ENCODE results near the gene ITPR1. TPM values are rescaled to one million over a fixed set of nuclear protein-coding genes. Genes with fewer than 3 reads are reported as not detected.

ITPR1 gene
- total and polyA plus RNA-seq, 10 of the 15 experiments (the other 5 are each of a cell fraction or from before 2014, with no cell fraction given) = 12.2 to 239 (median 28.4) TPM

GRCh38 chr3:4850928-4851265 lies 357.7 kb downstream of the ITPR1 start (continued):
- no peak for TF ChIP-seq SPI1 (IDR thresholded peaks at IDR 0.05; ENCODE audit: borderline replicate concordance, insufficient read depth, low read depth, low read length)
- TF ChIP-seq MTA2 (IDR thresholded peaks at IDR 0.05; ENCODE audit: low read depth) = 0 out of 2 replicates have a peak, but pooled peaks have one; percentile 59
- 0 out of 2 replicates have a peak, but pooled peaks have one; percentile 37 for TF ChIP-seq GABPA (IDR thresholded peaks at IDR 0.05; ENCODE audit: low read depth)
- peak; percentile 28; the same call in 1 of the 2 replicates for TF ChIP-seq SREBF1 (IDR thresholded peaks at IDR 0.05; ENCODE audit: low read length)
- peak; percentile 10; the same call in 1 of the 2 replicates for TF ChIP-seq SREBF2 (IDR thresholded peaks at IDR 0.05; ENCODE audit: low read length)
- TF ChIP-seq STAT3 (IDR thresholded peaks at IDR 0.05; ENCODE audit: low read depth, low read length) = 0 out of 2 replicates have a peak, but pooled peaks have one; percentile 48
- TF ChIP-seq ZNF217 (IDR thresholded peaks at IDR 0.05) = no peak
- no peak for TF ChIP-seq ELK1 (IDR thresholded peaks at IDR 0.05; ENCODE audit: low read depth, low read length)
- TF ChIP-seq CREB1 (IDR thresholded peaks at IDR 0.05; ENCODE audit: low read depth) = peak; percentile 83
- peak; percentile 77 for TF ChIP-seq BCL3 (IDR thresholded peaks at IDR 0.05; ENCODE audit: borderline replicate concordance, insufficient read depth, low read depth, low read length, poor library complexity, severe bottlenecking)
- peak; percentile 7; the same call in 1 of the 2 replicates for TF ChIP-seq BMI1 (IDR thresholded peaks at IDR 0.05; ENCODE audit: borderline replicate concordance)
- 0 out of 2 replicates have a peak, but pooled peaks have one; percentile 29 for TF ChIP-seq GATAD2B (conservative IDR thresholded peaks at IDR 0.05; ENCODE audit: low read depth)
- peak; percentile 81; the same call in 1 of the 2 replicates for TF ChIP-seq EED (IDR thresholded peaks at IDR 0.05; ENCODE audit: low read depth)
- no peak for TF ChIP-seq ZBTB11 (CRISPR knock-in tag; IDR thresholded peaks at IDR 0.05)
- TF ChIP-seq PML (IDR thresholded peaks at IDR 0.05; ENCODE audit: low read length) = no peak
- peak; percentile 81 for TF ChIP-seq NBN (IDR thresholded peaks at IDR 0.05)
- no peak for TF ChIP-seq SIX5 (IDR thresholded peaks at IDR 0.05; ENCODE audit: low read depth, low read length, severe bottlenecking)
- no peak for TF ChIP-seq FOS (IDR thresholded peaks at IDR 0.05; ENCODE audit: borderline replicate concordance, extremely low read depth, insufficient read length)
- no peak for TF ChIP-seq KAT2A (conservative IDR thresholded peaks at IDR 0.05; ENCODE audit: control insufficient read depth, low read depth, low read length)
- TF ChIP-seq ZNF384 (IDR thresholded peaks at IDR 0.05; ENCODE audit: borderline replicate concordance, low read depth, low read length) = peak; percentile 83; the same call in 1 of the 2 replicates
- TF ChIP-seq POU2F2 (IDR thresholded peaks at IDR 0.05; ENCODE audit: borderline replicate concordance, low read depth, low read length) = peak; percentile 71; the same call in 2 of the 3 replicates
- no peak for TF ChIP-seq ATF3 (IDR thresholded peaks at IDR 0.05; ENCODE audit: borderline replicate concordance, extremely low read depth, low read depth, low read length)
- TF ChIP-seq LARP7 (IDR thresholded peaks at IDR 0.05) = no peak
- TF ChIP-seq RELA (IDR thresholded peaks at IDR 0.05; ENCODE audit: borderline replicate concordance, partially characterized antibody) = peak; percentile 55
- peak; percentile 81 for TF ChIP-seq NFIC (IDR thresholded peaks at IDR 0.05; ENCODE audit: low read depth, low read length)
- peak; percentile 74 to 83 for TF ChIP-seq IKZF2 (IDR thresholded peaks at IDR 0.05)
- no peak for TF ChIP-seq EZH2 (IDR thresholded peaks at IDR 0.05; ENCODE audit: borderline replicate concordance, control insufficient read depth, low read depth, low read length)

All from GM12878 (cell line).